ENCODE measurements around the gene TMPRSS9. TPM values are rescaled to one million over a fixed set of nuclear protein-coding genes. Genes with fewer than 3 reads are reported as not detected.
A peak's percentile ranks its signal among the peaks of the same experiment; 100 is the strongest.

TMPRSS9 gene
- total RNA-seq (2021) = not detected in 2 replicates
- Bru-seq, nascent RNA = percentile 7 among the genes with signal in this experiment
- percentile 9 among the genes with signal in this experiment for BruChase-seq, experiment 1, labeled RNA remaining after a 2-hour chase
- percentile 9 among the genes with signal in this experiment for BruChase-seq, experiment 2, labeled RNA remaining after a 6-hour chase
- long read RNA-seq, partial matches to known transcripts = 0 of 9 reads
- long read RNA-seq, other reads (novel, unspliced or antisense) = 9 of 9 reads

DNA sequence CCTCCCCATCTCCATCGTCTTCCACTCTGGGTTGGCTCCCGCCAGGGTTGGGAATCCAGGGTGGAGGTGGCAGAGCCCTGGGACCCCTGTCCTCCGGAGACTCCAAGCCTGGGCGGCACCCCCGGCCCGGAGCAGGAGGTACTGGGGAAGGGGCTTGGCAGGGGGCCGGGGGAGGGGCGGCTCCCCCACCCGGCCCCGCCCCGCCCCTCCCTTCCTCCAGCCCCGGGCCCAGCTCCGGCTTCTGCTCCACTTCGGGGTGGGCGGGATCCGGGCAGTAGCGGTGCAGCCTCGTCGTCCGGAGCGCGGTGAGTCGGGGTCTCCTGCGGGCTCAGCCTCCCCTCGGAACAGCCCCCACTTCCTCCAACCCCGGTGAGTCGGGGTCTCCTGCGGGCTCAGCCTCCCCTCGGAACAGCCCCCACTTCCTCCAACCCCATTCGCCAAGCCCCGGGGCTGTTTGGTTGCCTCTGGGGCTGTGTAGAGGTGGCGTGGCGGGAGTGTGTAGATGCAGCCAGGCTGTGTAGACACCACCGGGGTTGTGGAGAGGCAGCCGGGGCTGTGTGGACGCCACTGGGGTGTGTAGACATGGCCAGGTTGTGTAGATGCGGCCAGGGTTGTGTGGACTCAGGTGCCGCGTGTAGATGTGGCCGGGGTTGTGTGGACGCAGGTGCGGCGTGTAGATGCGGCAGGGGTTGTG, at the start of gene TMPRSS9:
TSS of gene TMPRSS9 (plus strand) at position 274 of the 694 bp plus-strand sequence. CDS start 29,521 bp downstream, outside the sequence.
- POLR2A ChIA-PET (ENCODE audit: low non-redundant PET) = interaction anchor here (0.5 kb wide), 1 partner anchor 100 kb away, joined by 3 read pairs; no protein-coding TSS in a partner anchor
- TF ChIP-seq, protein P1, sequence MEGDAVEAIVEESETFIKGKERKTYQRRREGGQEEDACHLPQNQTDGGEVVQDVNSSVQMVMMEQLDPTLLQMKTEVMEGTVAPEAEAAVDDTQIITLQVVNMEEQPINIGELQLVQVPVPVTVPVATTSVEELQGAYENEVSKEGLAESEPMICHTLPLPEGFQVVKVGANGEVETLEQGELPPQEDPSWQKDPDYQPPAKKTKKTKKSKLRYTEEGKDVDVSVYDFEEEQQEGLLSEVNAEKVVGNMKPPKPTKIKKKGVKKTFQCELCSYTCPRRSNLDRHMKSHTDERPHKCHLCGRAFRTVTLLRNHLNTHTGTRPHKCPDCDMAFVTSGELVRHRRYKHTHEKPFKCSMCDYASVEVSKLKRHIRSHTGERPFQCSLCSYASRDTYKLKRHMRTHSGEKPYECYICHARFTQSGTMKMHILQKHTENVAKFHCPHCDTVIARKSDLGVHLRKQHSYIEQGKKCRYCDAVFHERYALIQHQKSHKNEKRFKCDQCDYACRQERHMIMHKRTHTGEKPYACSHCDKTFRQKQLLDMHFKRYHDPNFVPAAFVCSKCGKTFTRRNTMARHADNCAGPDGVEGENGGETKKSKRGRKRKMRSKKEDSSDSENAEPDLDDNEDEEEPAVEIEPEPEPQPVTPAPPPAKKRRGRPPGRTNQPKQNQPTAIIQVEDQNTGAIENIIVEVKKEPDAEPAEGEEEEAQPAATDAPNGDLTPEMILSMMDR (conservative IDR thresholded peaks at IDR 0.05; ENCODE audit: low read depth, low read length) = no peak
- no peak for TF ChIP-seq EZH2 (IDR thresholded peaks at IDR 0.05; ENCODE audit: borderline replicate concordance, low read depth, low read length, poor library complexity, severe bottlenecking)
- no peak for DNase-seq (ENCODE audit: low spot score)

DNA sequence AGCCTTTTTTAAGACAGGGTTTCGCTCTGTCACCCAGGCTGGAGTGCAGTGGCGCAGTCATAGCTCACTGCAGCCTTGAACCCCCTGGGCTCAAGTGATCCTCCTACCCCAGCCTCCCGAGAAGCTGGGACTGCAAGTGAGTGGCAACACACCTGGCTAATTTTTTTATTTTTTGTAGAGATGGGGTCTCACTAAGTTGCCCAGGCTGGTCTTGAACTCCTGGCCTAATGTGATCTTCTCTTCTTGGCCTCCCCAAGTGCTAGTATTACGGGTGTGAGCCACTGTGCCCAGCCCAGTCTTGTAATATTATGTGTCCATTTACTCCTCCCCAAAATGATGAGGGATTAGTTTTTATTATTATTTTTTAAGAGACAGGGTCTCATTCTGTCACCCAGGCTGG, 49.0 kb upstream of the TMPRSS9 start:
- intact Hi-C loops (cut with micrococcal nuclease; ENCODE audit: unreplicated experiment) = no loop called here
- no peak for DNase-seq (ENCODE audit: low spot score)
- no TSS peak for BruUV-seq (replicated peaks)
- ChIA-PET POLR2A (ENCODE audit: low non-redundant PET) (no interaction called here), CTCF (no interaction called here)
- Histone ChIP-seq H3K9me3 (ENCODE audit: low read depth, low read length, poor library complexity, severe bottlenecking) (no peaks in the 10 kb centered on the region), H3K27me3 (replicated peaks; ENCODE audit: insufficient read depth, low read depth, low read length, poor library complexity) (no peaks in the 10 kb centered on the region), H3K4me3 (ENCODE audit: low read depth, low read length, poor library complexity, severe bottlenecking) (no peak overlapping the region), H3K27ac (ENCODE audit: low read depth, low read length, poor library complexity, severe bottlenecking) (no peak overlapping the region), H3K4me1 (ENCODE audit: insufficient read depth, low read length, poor library complexity, severe bottlenecking) (no peaks in the 10 kb centered on the region), H3K36me3 (ENCODE audit: insufficient read depth, low read length, poor library complexity, severe bottlenecking) (no peaks in the 10 kb centered on the region)
- TF ChIP-seq, protein P1 (conservative IDR thresholded peaks at IDR 0.05; ENCODE audit: low read depth, low read length) = no peak
- TF ChIP-seq EZH2 (IDR thresholded peaks at IDR 0.05; ENCODE audit: borderline replicate concordance, low read depth, low read length, poor library complexity, severe bottlenecking) = no peak

More for the DNA sequence above, at the start of gene TMPRSS9:
- Histone ChIP-seq H3K36me3 (ENCODE audit: insufficient read depth, low read length, poor library complexity, severe bottlenecking) (no peaks in the 10 kb centered on the region), H3K27ac (ENCODE audit: low read depth, low read length, poor library complexity, severe bottlenecking) (no peak within 1 kb of the TSS), H3K9me3 (ENCODE audit: low read depth, low read length, poor library complexity, severe bottlenecking) (no peaks in the 10 kb centered on the region), H3K27me3 (replicated peaks; ENCODE audit: insufficient read depth, low read depth, low read length, poor library complexity) (peaks cover 22% of the 10 kb centered on the region), H3K4me3 (ENCODE audit: low read depth, low read length, poor library complexity, severe bottlenecking) (no peak within 1 kb of the TSS), H3K4me1 (ENCODE audit: insufficient read depth, low read length, poor library complexity, severe bottlenecking) (no peaks in the 10 kb centered on the region)
- no TSS peak for BruUV-seq (replicated peaks)
- intact Hi-C loops (cut with micrococcal nuclease; ENCODE audit: unreplicated experiment) = no loop called here
- CTCF ChIA-PET = interaction anchor here (0.6 kb wide), 1 partner anchor 25 kb away, joined by 6 read pairs; no protein-coding TSS in a partner anchor

DNA sequence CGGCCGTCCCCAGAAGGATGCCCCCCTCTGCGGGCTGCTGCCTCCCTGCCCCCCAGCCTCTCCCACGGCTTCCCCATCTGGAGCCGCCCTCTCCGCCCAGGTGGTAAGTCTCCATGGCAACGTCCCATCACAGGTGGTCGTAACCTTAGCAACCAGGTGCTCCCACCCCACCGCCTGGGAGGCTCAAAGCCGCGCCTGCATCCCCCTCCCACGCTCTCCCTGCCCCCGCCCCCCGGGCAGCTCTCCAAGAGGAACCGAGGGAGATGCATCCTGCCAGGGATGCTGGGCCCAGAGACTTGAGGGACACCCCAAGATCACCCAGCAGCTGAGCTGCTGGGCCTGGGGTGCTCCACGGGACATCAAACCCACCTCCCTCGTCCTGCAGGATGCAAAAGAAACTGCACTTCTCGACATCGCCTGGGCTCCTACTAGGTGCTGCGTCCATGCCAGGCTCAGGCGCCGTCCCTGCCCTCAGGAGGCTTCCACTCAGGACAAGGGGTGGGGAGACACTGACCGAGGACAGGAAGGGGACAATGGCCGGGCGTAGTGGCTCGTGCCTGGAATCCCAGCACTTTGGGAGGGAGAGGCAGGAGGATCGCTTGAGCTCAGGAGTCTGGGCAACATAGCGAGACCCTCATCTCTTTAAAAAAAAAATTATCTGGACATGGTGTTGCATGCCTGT, 47.1 kb upstream of the TMPRSS9 start:
- Histone ChIP-seq H3K36me3 (ENCODE audit: insufficient read depth, low read length, poor library complexity, severe bottlenecking) (no peaks in the 10 kb centered on the region), H3K4me1 (ENCODE audit: insufficient read depth, low read length, poor library complexity, severe bottlenecking) (no peaks in the 10 kb centered on the region), H3K4me3 (ENCODE audit: low read depth, low read length, poor library complexity, severe bottlenecking) (no peak overlapping the region), H3K9me3 (ENCODE audit: low read depth, low read length, poor library complexity, severe bottlenecking) (no peaks in the 10 kb centered on the region), H3K27ac (ENCODE audit: low read depth, low read length, poor library complexity, severe bottlenecking) (no peak overlapping the region), H3K27me3 (replicated peaks; ENCODE audit: insufficient read depth, low read depth, low read length, poor library complexity) (no peaks in the 10 kb centered on the region)
- no peak for DNase-seq (ENCODE audit: low spot score)
- no TSS peak for BruUV-seq (replicated peaks)
- intact Hi-C loops (cut with micrococcal nuclease; ENCODE audit: unreplicated experiment) = no loop called here
- TF ChIP-seq, protein P1 (conservative IDR thresholded peaks at IDR 0.05; ENCODE audit: low read depth, low read length) = no peak
- no peak for TF ChIP-seq EZH2 (IDR thresholded peaks at IDR 0.05; ENCODE audit: borderline replicate concordance, low read depth, low read length, poor library complexity, severe bottlenecking)
- ChIA-PET CTCF (no interaction called here), POLR2A (ENCODE audit: low non-redundant PET) (interaction anchor here (0.5 kb wide), 1 partner anchor 144 kb away, joined by 10 read pairs; the partner anchor contains the start of gene LMNB2)
